Thoracic aorta (tissue), 2 donors: Measurements from ENCODE around the gene ZNF628. TPM values are rescaled to one million over a fixed set of nuclear protein-coding genes. Genes with fewer than 3 reads are reported as not detected.

Source experiments
- ATAC-seq: fragments of 150-250 bp; one replicate; pipeline ENCODE4 v1.8.0; 2017; ENCODE audit warnings: low read depth; ENCODE audit not compliant: insufficient number of reproducible peaks, low FRiP score
- DNase-seq: peaks from one replicate; pipeline ENCODE4 v3.0.0-alpha.2; 2020; ENCODE audit warnings: low spot score
- H3K27ac ChIP-seq, 2 donors: fragments of 200-600 bp; sonication (generic); 1 replicate in 1 of 2; 2 replicates in 1 of 2; pipeline ENCODE4 v1.5.1; 2016; ENCODE audit warnings: mild to moderate bottlenecking in 2 of 2, moderate library complexity in 2 of 2
- H3K27me3 ChIP-seq: fragments of 200-600 bp; sonication (generic); replicated peaks from 2 replicates; pipeline ENCODE4 v1.6.0; 2016; ENCODE audit warnings: mild to moderate bottlenecking; ENCODE audit not compliant: insufficient read depth
- H3K36me3 ChIP-seq: fragments of 200-600 bp; sonication (generic); one replicate; pipeline ENCODE4 v1.5.1; 2016
- H3K4me1 ChIP-seq, 2 donors: fragments of 200-600 bp; sonication (generic); 1 replicate in 1 of 2; 2 replicates in 1 of 2; pipeline versions ENCODE4 v1.5.1 to v1.6.0; 2016; ENCODE audit warnings: low read depth in 2 of 2, mild to moderate bottlenecking in 1 of 2; ENCODE audit not compliant: control insufficient read depth in 1 of 2
- H3K4me3 ChIP-seq: fragments of 200-600 bp; sonication (generic); 2 replicates; pipeline ENCODE4 v1.5.1; 2016; ENCODE audit warnings: mild to moderate bottlenecking
- H3K9me3 ChIP-seq: fragments of 200-600 bp; sonication (generic); 2 replicates; pipeline ENCODE4 v1.5.1; 2016
- total RNA-seq, 2 donors: library from RNA; depleted of rRNA; stranded (reverse); fragments of >200 nt; gene quantifications; one replicate each; pipeline versions ENCODE4 v1.1.0 to v1.2.3, GENCODE V29; 2016
- TF ChIP-seq, protein P1 (sequence below): fragments of 200-600 bp; sonication (generic); IDR thresholded peaks from one replicate; pipeline ENCODE4 v1.5.1; 2019; ENCODE audit warnings: antibody characterized with exemption

ZNF628 gene
- total RNA-seq, 2 donors from 2014 or later = 3.5 to 7.2 TPM

DNA sequence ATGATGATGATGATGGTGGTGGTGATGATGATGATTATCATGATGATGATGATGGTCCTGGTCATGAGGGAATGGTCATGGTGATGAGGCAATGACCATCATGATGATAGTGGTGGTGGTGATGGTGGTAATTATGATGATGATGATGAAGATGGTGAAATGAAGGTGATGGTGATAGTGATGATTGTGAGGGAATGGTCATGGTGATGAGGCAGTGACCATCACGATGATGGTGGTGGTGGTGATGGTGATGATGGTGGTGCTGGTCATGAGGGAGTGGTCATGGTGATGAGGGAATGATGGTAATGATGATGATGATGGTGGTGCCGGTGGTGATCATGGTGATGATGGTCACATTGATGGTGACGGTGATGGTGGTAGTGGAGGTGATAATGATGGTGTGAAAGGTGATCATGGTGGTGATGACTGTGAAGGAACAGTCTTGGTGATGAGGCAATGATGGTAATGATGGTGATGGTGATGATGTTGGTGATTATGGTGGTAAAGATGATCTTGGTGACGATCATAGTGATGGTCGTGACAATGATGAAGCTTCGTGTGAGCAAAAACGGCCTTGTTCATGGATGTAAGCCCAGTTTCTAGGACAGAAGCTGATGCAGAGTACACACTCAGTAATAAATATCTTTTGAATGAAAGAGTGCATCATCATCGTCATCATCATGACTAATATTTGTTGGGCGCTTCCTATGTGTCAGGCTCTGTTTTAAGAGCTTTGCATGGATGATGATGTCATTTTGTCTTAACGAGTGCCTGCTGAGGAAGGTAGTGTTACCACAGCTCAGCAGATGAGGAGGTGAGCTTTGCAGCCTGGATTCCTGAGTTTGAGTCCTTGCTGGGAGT is 43.3 kb downstream of the ZNF628 start:
- TF ChIP-seq, protein P1, sequence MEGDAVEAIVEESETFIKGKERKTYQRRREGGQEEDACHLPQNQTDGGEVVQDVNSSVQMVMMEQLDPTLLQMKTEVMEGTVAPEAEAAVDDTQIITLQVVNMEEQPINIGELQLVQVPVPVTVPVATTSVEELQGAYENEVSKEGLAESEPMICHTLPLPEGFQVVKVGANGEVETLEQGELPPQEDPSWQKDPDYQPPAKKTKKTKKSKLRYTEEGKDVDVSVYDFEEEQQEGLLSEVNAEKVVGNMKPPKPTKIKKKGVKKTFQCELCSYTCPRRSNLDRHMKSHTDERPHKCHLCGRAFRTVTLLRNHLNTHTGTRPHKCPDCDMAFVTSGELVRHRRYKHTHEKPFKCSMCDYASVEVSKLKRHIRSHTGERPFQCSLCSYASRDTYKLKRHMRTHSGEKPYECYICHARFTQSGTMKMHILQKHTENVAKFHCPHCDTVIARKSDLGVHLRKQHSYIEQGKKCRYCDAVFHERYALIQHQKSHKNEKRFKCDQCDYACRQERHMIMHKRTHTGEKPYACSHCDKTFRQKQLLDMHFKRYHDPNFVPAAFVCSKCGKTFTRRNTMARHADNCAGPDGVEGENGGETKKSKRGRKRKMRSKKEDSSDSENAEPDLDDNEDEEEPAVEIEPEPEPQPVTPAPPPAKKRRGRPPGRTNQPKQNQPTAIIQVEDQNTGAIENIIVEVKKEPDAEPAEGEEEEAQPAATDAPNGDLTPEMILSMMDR = no peak
- H3K4me3 ChIP-seq = no peak overlapping the region
- H3K36me3 ChIP-seq = no peaks in the 10 kb centered on the region
- no peak for DNase-seq
- no peak overlapping the region for H3K27ac ChIP-seq
- no peaks in the 10 kb centered on the region for H3K9me3 ChIP-seq
- ATAC-seq = no peak
- no peaks in the 10 kb centered on the region for H3K27me3 ChIP-seq
- peaks cover 0 to 3% of the 10 kb centered on the region in 2 donors for H3K4me1 ChIP-seq

DNA sequence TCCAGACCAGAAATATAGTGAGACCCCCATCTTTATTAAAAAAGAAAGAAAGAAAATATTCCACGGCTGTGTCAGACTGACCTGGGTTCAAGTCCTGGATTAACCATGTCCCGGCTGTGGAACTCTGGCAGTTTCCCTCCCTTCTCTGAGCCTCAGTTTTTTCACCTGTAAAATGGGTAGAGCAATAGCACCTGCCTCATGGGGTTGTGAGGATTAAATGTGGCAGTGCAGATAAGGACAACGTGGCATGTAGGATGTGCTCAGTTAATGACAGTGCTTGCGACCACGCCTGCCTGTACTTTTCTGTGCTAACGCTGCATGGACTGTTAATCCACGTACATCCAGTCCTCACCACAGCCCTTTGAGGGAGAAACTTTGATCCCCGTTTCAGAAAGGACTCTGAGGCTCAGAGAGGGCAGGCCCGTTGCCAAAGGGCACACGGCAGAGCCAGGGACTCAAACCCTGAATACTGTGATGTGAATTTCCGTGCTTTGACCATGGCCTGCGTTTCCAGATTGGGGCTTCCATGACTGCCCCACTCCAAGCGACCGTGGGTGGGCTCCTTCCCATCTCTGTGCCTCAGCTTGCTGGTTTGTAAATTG is 44.4 kb downstream of the ZNF628 start:
- DNase-seq (no peak), ATAC-seq (no peak)
- Histone ChIP-seq H3K9me3 (no peaks in the 10 kb centered on the region), H3K4me1 (peaks cover 0 to 3% of the 10 kb centered on the region in 2 donors), H3K4me3 (no peak overlapping the region), H3K27me3 (no peaks in the 10 kb centered on the region), H3K27ac (no peak overlapping the region), H3K36me3 (no peaks in the 10 kb centered on the region)
- TF ChIP-seq, protein P1 = no peak

GRCh38 chr19:55525289-55526101 is 49.1 kb downstream of the ZNF628 start:
- ATAC-seq = no peak

DNA sequence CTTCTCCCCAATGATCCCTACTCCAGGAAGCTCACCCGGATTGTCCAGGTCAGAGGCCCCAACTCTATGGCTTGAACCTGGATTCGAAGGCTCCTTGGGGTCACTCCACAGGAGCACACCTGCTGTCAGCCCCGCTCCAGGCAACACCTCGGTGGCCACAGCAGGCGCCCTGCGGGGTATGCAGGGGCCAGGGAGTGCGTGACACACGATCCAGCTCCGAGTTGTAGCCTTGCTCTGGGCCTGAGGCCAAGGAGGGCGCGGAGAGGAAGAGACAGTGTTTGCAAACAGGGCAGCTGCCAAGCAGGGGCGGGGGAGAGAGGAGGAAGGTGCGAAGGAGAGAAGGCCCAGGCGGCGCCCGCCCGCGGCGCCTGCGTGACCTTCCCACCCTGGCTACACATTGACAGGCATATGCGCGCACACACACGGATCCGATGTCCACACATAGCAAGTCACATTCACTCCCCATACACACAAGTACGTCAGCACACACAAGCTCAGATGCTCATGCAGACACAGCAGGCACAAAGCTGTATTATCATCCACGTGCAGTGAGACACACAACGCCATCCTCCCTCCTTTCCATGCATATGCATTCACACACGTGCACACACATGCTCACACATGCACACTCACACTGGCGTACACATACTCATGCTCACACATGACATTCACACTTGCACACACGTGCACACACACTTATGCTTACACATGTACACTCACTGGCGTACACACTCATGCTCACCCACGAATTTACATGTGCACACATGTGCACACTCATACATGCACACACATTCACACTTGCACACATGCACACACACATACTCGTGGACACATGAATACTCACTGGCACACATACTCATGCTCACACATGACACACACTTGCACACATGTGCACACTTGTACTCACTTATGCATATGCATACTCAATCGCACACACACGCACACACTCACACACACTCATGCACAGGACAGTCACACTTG is 50.1 kb downstream of the ZNF628 start:
- TF ChIP-seq, protein P1 = no peak
- Histone ChIP-seq H3K9me3 (no peaks in the 10 kb centered on the region), H3K27ac (no peak overlapping the region), H3K27me3 (no peaks in the 10 kb centered on the region), H3K4me3 (no peak overlapping the region), H3K36me3 (no peaks in the 10 kb centered on the region), H3K4me1 (peaks cover 0 to 2% of the 10 kb centered on the region in 2 donors)
- ATAC-seq (no peak), DNase-seq (no peak)

More at GRCh38 chr19:55525289-55526101, 49.1 kb downstream of the ZNF628 start:
- Histone ChIP-seq H3K27me3 (no peaks in the 10 kb centered on the region), H3K4me1 (peaks cover 0 to 3% of the 10 kb centered on the region in 2 donors), H3K9me3 (no peaks in the 10 kb centered on the region), H3K27ac (no peak overlapping the region), H3K36me3 (no peaks in the 10 kb centered on the region), H3K4me3 (no peak overlapping the region)
- DNase-seq = no peak
- TF ChIP-seq, protein P1 = no peak
